H1 (cell line): ENCODE results near the gene NPIPA5. TPM values are rescaled to one million over a fixed set of nuclear protein-coding genes. Genes with fewer than 3 reads are reported as not detected.
"Not testable (repeated sequence)": the region's sequence is repeated elsewhere in the genome, so short reads cannot be mapped to it uniquely, and the experiment has no call there.

Experiments
- CTCF ChIA-PET: fragments of 300-600 bp; sonication (Branson Sonifier 250); formaldehyde crosslinking; loops from one replicate; lab custom pipeline; 2021; ENCODE audit not compliant: partially characterized antibody; lab: Charles Lee
- POLR2A ChIA-PET: fragments of 300-600 bp; sonication (Branson Sonifier 250); formaldehyde crosslinking; loops from one replicate; lab custom pipeline; 2021; ENCODE audit warnings: inconsistent platforms; ENCODE audit not compliant: partially characterized antibody; lab: Charles Lee
- DNase-seq, 2 experiments: peaks; one replicate each; pipeline versions ENCODE4 v3.0.0 to v3.0.0-alpha.2; 2010 to 2022; ENCODE audit warnings: low spot score in 2 of 2, low read depth in 1 of 2, mixed read lengths in 1 of 2
- FAIRE-seq: peaks from 2 replicates; lab custom pipeline; 2011; peaks lifted over from hg19 to GRCh38; lab: Jason Lieb, UNC
- H2AFZ ChIP-seq: 2 replicates; pipeline ENCODE4 v1.8.1; 2012; ENCODE audit warnings: low read length, inconsistent platforms
- H2AK5ac ChIP-seq: 2 replicates; pipeline ENCODE4 v1.6.1; 2013; ENCODE audit warnings: low read depth, low read length
- H2BK120ac ChIP-seq: replicated peaks from 2 replicates; pipeline ENCODE3; 2013; ENCODE audit warnings: low read depth, low read length, inconsistent platforms
- H2BK12ac ChIP-seq: 2 replicates; pipeline ENCODE4 v1.6.1; 2013; ENCODE audit warnings: low read depth, low read length
- H2BK15ac ChIP-seq: 2 replicates; pipeline ENCODE4 v1.6.1; 2013; ENCODE audit warnings: low read length
- H2BK20ac ChIP-seq: 2 replicates; pipeline ENCODE4 v1.6.1; 2013; ENCODE audit warnings: low read length
- H2BK5ac ChIP-seq: 2 replicates; pipeline ENCODE4 v1.6.1; 2013; ENCODE audit warnings: low read depth, low read length
- H3K14ac ChIP-seq: 2 replicates; pipeline ENCODE4 v1.6.1; 2013; ENCODE audit warnings: inconsistent platforms; ENCODE audit not compliant: insufficient read length
- H3K18ac ChIP-seq: 2 replicates; pipeline ENCODE4 v1.6.1; 2013; ENCODE audit warnings: low read length; ENCODE audit errors: extremely low read depth
- H3K23ac ChIP-seq: 2 replicates; pipeline ENCODE4 v1.6.1; 2013; ENCODE audit warnings: inconsistent platforms; ENCODE audit not compliant: insufficient read length
- H3K23me2 ChIP-seq: 2 replicates; pipeline ENCODE4 v1.6.1; 2013; ENCODE audit warnings: low read depth, low read length
- H3K27ac ChIP-seq: 2 replicates; pipeline ENCODE4 v1.6.1; 2011; ENCODE audit warnings: low read depth, low read length, inconsistent platforms
- H3K27me3 ChIP-seq, 4 experiments: replicated peaks in 1 of 4; 1 replicate in 1 of 4; 2 replicates in 3 of 4; pipeline versions ENCODE4 v1.6.1 to v1.8.1; 2011 to 2013; ENCODE audit warnings: low read length in 3 of 4, mild to moderate bottlenecking in 3 of 4, inconsistent platforms in 2 of 4, mixed read lengths in 2 of 4, moderate library complexity in 1 of 4; ENCODE audit not compliant: control insufficient read depth in 3 of 4, insufficient read depth in 3 of 4; ENCODE audit errors: extremely low read depth in 1 of 4
- H3K36me3 ChIP-seq, 4 experiments: 2 replicates each; pipeline versions ENCODE4 v1.6.1 to v1.8.1; 2011 to 2013; ENCODE audit warnings: mild to moderate bottlenecking in 4 of 4, low read length in 3 of 4, moderate library complexity in 2 of 4, control low read depth in 1 of 4, inconsistent platforms in 1 of 4; ENCODE audit not compliant: insufficient read depth in 4 of 4, control insufficient read depth in 2 of 4
- H3K4ac ChIP-seq: replicated peaks from 2 replicates; pipeline ENCODE3; 2013; ENCODE audit warnings: low read length, low read depth, mixed read lengths, inconsistent platforms; ENCODE audit not compliant: insufficient read length
- H3K4me1 ChIP-seq, 4 experiments: replicated peaks in 1 of 4; 1 replicate in 1 of 4; 2 replicates in 3 of 4; pipeline versions ENCODE4 v1.6.1 to v1.8.1; 2011 to 2013; ENCODE audit warnings: low read length in 3 of 4, inconsistent platforms in 2 of 4, mixed read lengths in 1 of 4; ENCODE audit not compliant: insufficient read depth in 4 of 4, control insufficient read depth in 3 of 4
- H3K4me2 ChIP-seq, 2 experiments: 2 replicates each; pipeline versions ENCODE4 v1.6.1 to v1.8.1; 2011 to 2013; ENCODE audit warnings: low read depth in 2 of 2, low read length in 2 of 2, control low read depth in 1 of 2, inconsistent platforms in 1 of 2, mild to moderate bottlenecking in 1 of 2; ENCODE audit not compliant: insufficient read depth in 1 of 2
- H3K4me3 ChIP-seq, 4 experiments: fragments of 200-600, 300-600 bp in 1 of 4; sonication (generic), shearing (Covaris generic), sonication (Bioruptor Twin) in 1 of 4; 2 replicates each; pipeline versions ENCODE4 v1.5.1 to v1.8.1; 2011 to 2016; ENCODE audit warnings: low read length in 4 of 4, low read depth in 3 of 4, control low read depth in 2 of 4, inconsistent platforms in 2 of 4, mild to moderate bottlenecking in 2 of 4, mixed read lengths in 1 of 4, moderate library complexity in 1 of 4; ENCODE audit not compliant: insufficient read depth in 2 of 4; ENCODE audit errors: extremely low read depth in 1 of 4
- H3K56ac ChIP-seq: replicated peaks from 2 replicates; pipeline ENCODE3; 2013; ENCODE audit warnings: low read depth, mild to moderate bottlenecking, mixed read lengths, low read length, inconsistent platforms; ENCODE audit not compliant: insufficient read length
- H3K79me1 ChIP-seq: 2 replicates; pipeline ENCODE4 v1.6.1; 2013; ENCODE audit warnings: low read depth, low read length, control low read depth
- H3K79me2 ChIP-seq, 2 experiments: 2 replicates each; pipeline versions ENCODE4 v1.6.1 to v1.8.1; 2012 to 2013; ENCODE audit warnings: low read length in 2 of 2, mild to moderate bottlenecking in 2 of 2, inconsistent platforms in 1 of 2; ENCODE audit not compliant: insufficient read depth in 2 of 2, control insufficient read depth in 1 of 2
- H3K9ac ChIP-seq, 4 experiments: replicated peaks in 1 of 4; 1 replicate in 1 of 4; 2 replicates in 3 of 4; pipeline versions ENCODE4 v1.6.1 to v1.8.1; 2011 to 2013; ENCODE audit warnings: low read depth in 3 of 4, low read length in 3 of 4, control low read depth in 2 of 4, mild to moderate bottlenecking in 2 of 4, moderate library complexity in 2 of 4, inconsistent platforms in 1 of 4; ENCODE audit errors: extremely low read depth in 1 of 4
- H3K9me3 ChIP-seq, 2 experiments: 2 replicates each; pipeline versions ENCODE4 v1.6.1 to v1.8.1; 2012 to 2013; ENCODE audit warnings: mild to moderate bottlenecking in 2 of 2, moderate library complexity in 2 of 2, control low read depth in 1 of 2, inconsistent platforms in 1 of 2, low read depth in 1 of 2, low read length in 1 of 2, mixed read lengths in 1 of 2; ENCODE audit not compliant: insufficient read depth in 2 of 2
- H4K20me1 ChIP-seq, 2 experiments: replicated peaks in 1 of 2; 2 replicates each; pipeline versions ENCODE3 to v1.8.1; 2011 to 2013; ENCODE audit warnings: inconsistent platforms in 2 of 2, low read length in 2 of 2, mild to moderate bottlenecking in 1 of 2; ENCODE audit not compliant: insufficient read depth in 2 of 2, control insufficient read depth in 1 of 2
- H4K5ac ChIP-seq: 2 replicates; pipeline ENCODE4 v1.6.1; 2013; ENCODE audit warnings: low read length, low read depth, mixed read lengths, inconsistent platforms; ENCODE audit not compliant: insufficient read length
- H4K8ac ChIP-seq: 2 replicates; pipeline ENCODE4 v1.8.0; 2013; ENCODE audit warnings: mild to moderate bottlenecking, moderate library complexity, low read length, inconsistent platforms; ENCODE audit not compliant: insufficient read depth; ENCODE audit errors: extremely low read depth
- H4K91ac ChIP-seq: replicated peaks from 2 replicates; pipeline ENCODE3; 2013; ENCODE audit warnings: low read length, mixed read lengths, inconsistent platforms; ENCODE audit not compliant: insufficient read length
- WGBS, 2 experiments: shearing (Covaris generic) in 1 of 2; methylation state at CpG; one replicate each; pipeline versions ENCODE4 v1.1.6 to v1.1.7; 2013 to 2015; ENCODE audit warnings: low lambda C conversion rate in 2 of 2, mixed read lengths in 2 of 2, inconsistent platforms in 1 of 2, low coverage in 1 of 2, missing lambda C conversion rate in 1 of 2; ENCODE audit not compliant: insufficient replicate concordance in 2 of 2, insufficient coverage in 1 of 2, insufficient read length in 1 of 2; ENCODE audit errors: extremely low coverage in 1 of 2, missing lambda C conversion rate in 1 of 2; 5-methylcytosine and 5-hydroxymethylcytosine counted together
- polyA plus RNA-seq, 7 experiments: library from polyadenylated mRNA; depleted of rRNA in 3 of 7; stranded (reverse) in 5 of 7; unstranded in 2 of 7; fragments of >200 nt in 5 of 7; fragments of 200-250 nt in 2 of 7; gene quantifications; 1 replicate in 5 of 7; 2 replicates in 1 of 7; 4 replicates in 1 of 7; pipeline versions ENCODE4 v1.2.1 to v1.2.3, GENCODE V29; 2011 to 2013; ENCODE audit warnings: missing spikeins in 2 of 7, mixed read lengths in 2 of 7
- total RNA-seq: library from RNA; stranded (reverse); fragmentation: NEBNext Ultra II Directional; extraction: Animal tissue kit (Norgen Biotek cat#: 25700); gene quantifications from 2 replicates; pipeline ENCODE4 v1.2.1, GENCODE V29; 2021

NPIPA5 gene
- total and polyA plus RNA-seq, 2 of the 8 experiments (the other 6 are each of a cell fraction or from before 2014, with no cell fraction given) = 0.61 to 4.1 TPM

- H3K14ac ChIP-seq, H3K4me3 ChIP-seq, H4K5ac ChIP-seq, H2BK20ac ChIP-seq, H3K36me3 ChIP-seq, H3K56ac ChIP-seq, H2BK12ac ChIP-seq, POLR2A ChIA-PET, H4K8ac ChIP-seq, H3K27me3 ChIP-seq, H4K20me1 ChIP-seq, H2BK15ac ChIP-seq, H4K91ac ChIP-seq, H3K23me2 ChIP-seq, H3K27ac ChIP-seq, H2AK5ac ChIP-seq, H2BK120ac ChIP-seq, CTCF ChIA-PET, H3K23ac ChIP-seq, H2AFZ ChIP-seq, H3K4ac ChIP-seq, H3K79me2 ChIP-seq, DNase-seq, H3K9ac ChIP-seq, H3K18ac ChIP-seq, H2BK5ac ChIP-seq, H3K9me3 ChIP-seq, H3K4me2 ChIP-seq, H3K79me1 ChIP-seq, H3K4me1 ChIP-seq, FAIRE-seq: not testable (repeated sequence)
- 92% methylated on average over 2 of the region's 5 CpGs; no CpG with 5 or more reads in 1 of the 2 experiments for WGBS, 2 experiments
Measured at GRCh38 chr16:15333969-15334368, 44.1 kb downstream of the NPIPA5 start.

DNA sequence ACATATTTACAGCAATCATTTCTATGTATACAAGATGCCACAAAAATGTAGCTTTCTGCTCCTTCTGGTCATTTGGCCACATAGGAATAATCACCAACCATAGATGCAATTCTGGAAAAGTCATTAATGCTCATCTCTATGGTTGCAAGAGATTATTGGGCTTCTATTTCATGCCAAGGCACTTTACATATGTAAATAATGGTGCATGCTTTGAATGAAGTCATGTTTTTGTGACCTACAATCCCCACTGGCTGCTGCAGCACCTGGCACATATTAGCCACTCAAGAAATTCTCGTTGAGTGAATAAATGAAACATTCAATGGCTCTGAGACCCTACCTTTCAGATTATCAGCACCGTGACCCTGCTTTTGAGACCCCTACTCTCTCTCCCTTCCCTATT is 47.1 kb downstream of the NPIPA5 start:
- H2BK120ac ChIP-seq, H3K79me1 ChIP-seq, H3K4me2 ChIP-seq, H3K4ac ChIP-seq, H2BK12ac ChIP-seq, H2BK20ac ChIP-seq, H2BK5ac ChIP-seq, DNase-seq, H3K27me3 ChIP-seq, H3K18ac ChIP-seq, H4K91ac ChIP-seq, H3K9me3 ChIP-seq, H3K9ac ChIP-seq, H4K5ac ChIP-seq, H3K79me2 ChIP-seq, H4K8ac ChIP-seq, H3K4me3 ChIP-seq, H3K4me1 ChIP-seq, CTCF ChIA-PET, H4K20me1 ChIP-seq, H3K23me2 ChIP-seq, H3K27ac ChIP-seq, H2BK15ac ChIP-seq, H2AFZ ChIP-seq, POLR2A ChIA-PET, FAIRE-seq, H2AK5ac ChIP-seq, H3K14ac ChIP-seq, H3K23ac ChIP-seq, H3K36me3 ChIP-seq, H3K56ac ChIP-seq: not testable (repeated sequence)
- WGBS, 2 experiments = no CpG with 5 or more reads among the region's 2 CpGs
